Keratinocyte (primary cell): Measurements from ENCODE around the gene DAPK3.

Experiments used
- EZH2 ChIP-seq: IDR thresholded peaks from one replicate; pipeline ENCODE4 v1.6.1; 2012; ENCODE audit warnings: inconsistent platforms, mild to moderate bottlenecking, low read length, moderate library complexity
- TF ChIP-seq, protein P1 (sequence below), 3 experiments: IDR thresholded peaks in 1 of 3; conservative IDR thresholded peaks in 1 of 3; optimal IDR thresholded peaks in 1 of 3; 2 replicates in 2 of 3; 3 replicates in 1 of 3; pipeline versions ENCODE3 to v1.5.1; 2011; ENCODE audit warnings: low read length in 3 of 3, mild to moderate bottlenecking in 3 of 3, moderate library complexity in 2 of 3, control low read depth in 1 of 3, inconsistent platforms in 1 of 3; ENCODE audit not compliant: insufficient read depth in 2 of 3; ENCODE audit errors: extremely low read depth in 1 of 3

DNA sequence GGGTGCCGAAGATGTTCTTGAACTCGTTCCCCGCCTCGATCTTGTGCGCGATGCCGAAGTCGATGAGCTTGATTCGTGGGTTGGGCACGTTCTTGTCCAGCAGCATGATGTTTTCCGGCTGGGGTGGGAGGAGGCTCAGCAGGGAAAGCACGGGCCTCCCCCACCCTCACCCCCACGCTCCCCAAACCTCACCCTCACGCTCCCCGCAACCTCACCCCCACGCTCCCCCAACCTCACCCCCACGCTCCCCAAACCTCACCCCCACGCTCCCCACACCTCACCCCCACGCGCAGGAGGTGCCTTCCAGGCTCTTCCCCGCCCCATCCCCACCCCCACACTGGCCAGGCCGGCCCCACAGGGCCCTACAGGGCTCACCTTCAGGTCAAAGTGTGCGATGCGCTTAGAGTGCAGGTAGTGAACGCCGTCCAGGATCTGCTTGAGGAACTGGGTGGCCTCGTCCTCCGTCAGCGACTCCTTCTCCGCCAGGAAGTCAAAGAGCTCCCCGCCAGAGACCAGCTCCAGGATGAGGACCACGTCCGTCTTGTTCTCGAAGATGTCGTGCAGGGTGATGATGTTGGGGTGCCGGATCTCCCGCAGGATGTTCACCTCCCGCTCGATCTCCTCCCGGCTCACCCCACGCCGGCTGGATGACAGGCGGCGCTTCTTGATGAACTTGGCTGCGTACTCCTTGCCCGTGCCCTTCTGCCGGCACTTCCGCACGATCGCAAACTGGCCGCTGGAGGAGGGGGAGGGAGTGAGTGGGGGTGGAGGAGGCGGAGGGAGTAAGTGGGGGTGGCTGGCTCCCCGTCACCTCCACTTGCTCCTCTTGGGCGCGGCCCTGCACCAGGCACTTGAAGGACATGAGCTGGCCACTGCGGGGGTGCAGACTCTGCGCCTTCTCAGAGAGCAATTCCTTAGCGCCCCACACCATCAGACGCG is 6.4 kb downstream of the DAPK3 start:
- TF ChIP-seq, protein P1, sequence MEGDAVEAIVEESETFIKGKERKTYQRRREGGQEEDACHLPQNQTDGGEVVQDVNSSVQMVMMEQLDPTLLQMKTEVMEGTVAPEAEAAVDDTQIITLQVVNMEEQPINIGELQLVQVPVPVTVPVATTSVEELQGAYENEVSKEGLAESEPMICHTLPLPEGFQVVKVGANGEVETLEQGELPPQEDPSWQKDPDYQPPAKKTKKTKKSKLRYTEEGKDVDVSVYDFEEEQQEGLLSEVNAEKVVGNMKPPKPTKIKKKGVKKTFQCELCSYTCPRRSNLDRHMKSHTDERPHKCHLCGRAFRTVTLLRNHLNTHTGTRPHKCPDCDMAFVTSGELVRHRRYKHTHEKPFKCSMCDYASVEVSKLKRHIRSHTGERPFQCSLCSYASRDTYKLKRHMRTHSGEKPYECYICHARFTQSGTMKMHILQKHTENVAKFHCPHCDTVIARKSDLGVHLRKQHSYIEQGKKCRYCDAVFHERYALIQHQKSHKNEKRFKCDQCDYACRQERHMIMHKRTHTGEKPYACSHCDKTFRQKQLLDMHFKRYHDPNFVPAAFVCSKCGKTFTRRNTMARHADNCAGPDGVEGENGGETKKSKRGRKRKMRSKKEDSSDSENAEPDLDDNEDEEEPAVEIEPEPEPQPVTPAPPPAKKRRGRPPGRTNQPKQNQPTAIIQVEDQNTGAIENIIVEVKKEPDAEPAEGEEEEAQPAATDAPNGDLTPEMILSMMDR (optimal IDR thresholded peaks at IDR 0.05 in 1 of 3, IDR thresholded peaks at IDR 0.05 in 1 of 3, conservative IDR thresholded peaks at IDR 0.05 in 1 of 3; ENCODE audit: extremely low read depth in 1 of 3, insufficient read depth in 2 of 3, low read length in 3 of 3), result no peak
- TF ChIP-seq EZH2, result no peak
